Measurements from ENCODE around the gene RPN1.

The RPN1 gene

DNA sequence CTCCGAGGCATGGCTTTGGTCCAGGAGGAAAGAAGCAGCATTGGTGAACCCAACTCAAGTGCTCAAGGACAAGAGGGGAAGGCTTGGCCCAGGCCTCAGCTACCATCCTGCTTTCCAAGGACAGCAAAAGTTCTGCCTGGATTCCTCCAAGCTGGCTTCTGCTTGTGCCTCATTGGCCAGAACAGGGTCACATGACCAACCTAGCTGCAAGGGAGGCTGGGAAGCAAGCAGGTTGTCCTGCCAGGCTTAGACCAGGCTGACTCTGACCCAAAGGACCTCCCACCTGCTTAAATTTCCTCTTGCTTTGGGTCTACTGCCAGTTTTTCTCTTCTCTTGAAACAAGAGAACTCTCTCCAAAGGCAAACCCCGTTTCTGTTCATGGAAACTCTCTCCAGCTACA, 70.7 kb downstream of the RPN1 start:
- DNase-seq (ENCODE audit: low read depth, low spot score), result no peak

DNA sequence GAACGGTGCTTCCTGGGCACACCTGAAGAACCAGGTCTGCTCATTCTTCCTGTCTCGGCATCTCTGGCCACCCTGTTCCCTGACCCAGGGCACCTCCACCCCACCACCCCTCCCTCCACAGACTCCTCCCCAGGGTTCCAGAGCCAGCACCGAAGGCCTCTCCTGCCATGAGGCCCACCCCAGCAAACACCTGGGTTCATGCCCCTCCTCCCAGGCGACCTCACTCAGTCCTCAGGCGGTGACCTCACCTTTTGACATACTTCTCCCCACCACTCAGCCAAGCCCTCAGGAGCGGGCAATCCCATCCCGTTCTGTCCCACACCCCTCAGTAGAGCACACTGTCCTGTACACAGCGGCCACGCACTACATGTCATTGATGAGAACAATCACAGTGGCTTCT, 72.3 kb downstream of the RPN1 start:
- DNase-seq (ENCODE audit: low read depth, low spot score), result no peak

DNA sequence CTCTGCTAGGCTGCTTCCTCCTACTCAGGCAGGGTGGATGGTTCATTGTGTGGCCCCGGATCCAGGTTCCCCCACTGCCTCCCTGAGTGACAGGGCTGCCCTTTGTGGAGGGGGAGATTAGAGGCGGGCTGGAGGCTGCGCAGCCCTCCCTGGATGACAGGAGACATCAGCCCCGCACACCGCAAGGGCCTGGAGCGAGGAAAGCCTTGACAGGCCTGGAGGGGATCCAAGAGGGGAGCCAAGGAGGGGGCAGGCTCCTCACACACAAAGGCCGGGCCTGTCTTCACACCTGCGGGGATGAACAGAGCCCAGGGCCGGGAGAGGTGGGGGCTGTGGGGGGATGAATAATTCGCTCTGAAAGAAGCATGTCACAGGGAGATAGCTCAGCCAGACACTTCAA, 72.9 kb downstream of the RPN1 start:
- DNase-seq (ENCODE audit: low read depth, low spot score), result peak; percentile 24

DNA sequence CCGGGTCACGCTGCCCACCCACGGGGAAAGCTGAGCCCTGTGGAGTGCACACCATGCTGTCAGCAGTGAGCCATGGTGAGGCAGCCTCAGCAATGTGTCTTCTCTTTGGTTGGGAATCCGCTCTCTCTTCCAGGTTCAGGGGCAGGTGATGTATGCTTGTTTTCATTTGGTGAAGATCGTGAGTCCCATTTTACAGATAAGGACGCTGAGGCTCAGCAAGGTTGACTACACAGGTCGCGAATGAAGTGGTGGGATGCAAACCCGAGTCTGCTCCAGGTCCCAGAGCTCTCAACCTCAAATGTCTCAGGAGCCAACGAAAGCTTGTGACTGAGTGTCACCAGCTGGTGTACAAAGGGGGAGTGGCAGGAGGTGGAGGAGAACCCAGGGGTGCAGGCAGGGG, 74.3 kb downstream of the RPN1 start:
- no peak for DNase-seq (ENCODE audit: low read depth, low spot score)

DNA sequence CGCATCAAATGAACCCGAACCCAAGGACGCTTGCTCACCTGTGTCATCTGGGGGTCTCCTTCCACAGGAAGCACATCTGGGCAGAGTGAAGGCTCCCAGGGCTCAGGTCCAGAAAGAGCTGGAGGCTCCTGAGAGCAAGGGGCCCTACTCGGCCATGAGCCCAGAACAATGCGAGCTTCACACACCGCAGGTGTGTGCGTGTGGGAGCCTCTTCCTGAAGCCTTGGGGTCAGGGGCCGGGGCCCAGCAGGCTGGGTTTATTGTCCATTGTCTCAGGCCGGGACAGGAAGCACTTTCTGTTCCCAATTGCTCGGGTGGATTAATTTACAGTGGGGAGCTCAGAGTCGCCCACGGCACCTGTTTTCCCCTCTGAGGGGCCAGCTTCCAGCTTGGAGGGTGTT, 74.8 kb downstream of the RPN1 start:
- DNase-seq (ENCODE audit: low read depth, low spot score), result no peak

DNA sequence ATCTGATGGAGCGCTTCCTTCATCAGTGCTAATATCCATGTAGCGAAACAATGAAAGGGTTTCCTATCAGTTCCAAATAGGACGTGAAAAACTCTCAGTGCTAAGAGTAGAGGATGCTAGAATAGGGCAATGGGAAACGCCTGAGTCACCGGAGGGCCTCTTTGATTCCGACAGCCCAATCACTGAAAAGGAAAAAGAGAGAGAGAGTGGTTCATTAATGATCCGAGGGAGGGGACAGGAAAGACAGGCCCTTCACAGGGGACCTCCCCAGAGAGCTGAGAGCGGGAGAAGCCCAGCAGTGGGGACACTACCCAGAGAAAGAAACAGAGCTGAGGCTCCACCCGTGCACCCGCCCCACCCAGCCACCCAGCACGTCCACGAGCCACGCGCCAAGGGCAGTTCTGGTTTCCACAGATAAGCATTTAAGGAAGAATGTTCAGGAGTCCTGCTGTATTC, 76.9 kb downstream of the RPN1 start:
- DNase-seq (ENCODE audit: low read depth, low spot score), result no peak

DNA sequence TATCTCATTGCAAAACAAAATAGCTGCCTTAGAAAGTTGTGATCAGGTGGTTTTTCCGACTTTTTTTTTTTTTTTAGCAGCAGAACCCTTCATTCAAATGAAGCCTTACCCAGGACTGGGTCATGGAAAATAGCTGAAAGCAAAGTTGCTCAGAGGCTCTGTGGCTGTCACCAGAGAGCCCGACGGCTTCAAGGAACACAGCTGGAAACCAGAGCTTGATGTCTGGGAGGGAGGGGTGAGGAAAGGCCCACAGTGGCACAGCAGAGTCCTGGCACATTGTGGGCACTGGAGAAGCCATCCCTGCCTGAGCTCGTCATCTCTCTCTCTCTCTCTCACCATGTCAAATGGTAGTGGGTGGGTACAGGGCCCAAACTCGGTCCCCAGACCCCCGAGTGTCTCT, 77.5 kb downstream of the RPN1 start:
- DNase-seq (ENCODE audit: low read depth, low spot score), result no peak

DNA sequence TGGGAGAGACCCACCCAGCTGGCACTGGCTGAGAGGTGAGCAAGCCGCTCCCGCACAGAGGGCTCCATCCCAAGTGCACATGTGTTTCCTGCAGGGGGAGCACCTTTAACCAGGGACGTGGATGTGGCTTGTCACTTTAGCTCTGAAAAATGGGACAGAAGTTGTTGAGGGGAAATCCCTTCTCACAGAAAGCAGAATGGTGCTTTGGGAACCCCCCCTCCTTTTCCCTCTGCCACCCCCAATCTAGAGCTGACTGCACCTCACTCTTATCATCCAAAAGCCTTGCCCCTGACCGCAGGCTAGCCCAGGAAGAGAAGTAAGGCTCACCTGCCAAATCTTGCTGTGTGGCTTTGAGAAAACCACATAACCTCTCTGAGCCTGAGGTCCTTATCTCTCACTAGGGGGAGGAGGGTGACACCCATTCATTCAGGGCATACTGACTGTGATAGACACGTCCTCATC, 77.9 kb downstream of the RPN1 start:
- no peak for DNase-seq (ENCODE audit: low read depth, low spot score)

DNA sequence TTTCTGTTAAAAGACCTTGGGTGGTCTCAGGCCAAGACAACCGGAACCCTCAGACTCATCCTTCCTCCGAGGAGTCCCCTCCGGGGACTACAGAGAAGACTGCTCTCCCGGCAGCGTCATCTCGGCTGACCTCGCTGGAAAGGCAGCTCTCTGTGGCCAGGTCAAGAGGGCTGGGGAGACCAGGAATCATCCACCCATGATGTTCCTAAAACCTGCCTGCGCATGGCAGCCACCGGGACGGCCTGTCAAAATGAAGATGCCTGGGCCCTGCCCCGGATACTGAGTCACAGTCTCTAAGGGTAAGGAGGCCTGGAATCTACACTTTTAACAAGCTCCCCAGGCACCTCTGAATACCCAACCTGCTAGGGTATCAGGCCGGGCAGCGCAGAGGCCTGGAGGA, 78.6 kb downstream of the RPN1 start:
- no peak for DNase-seq (ENCODE audit: low read depth, low spot score)
